DOHH2 (cell line): ENCODE data around the gene TTC7B.

Experiments
- EZH2phosphoT487 ChIP-seq: fragments of 200-600 bp; sonication (generic); IDR thresholded peaks from 2 replicates; pipeline ENCODE4 v1.6.1; 2017; ENCODE audit warnings: borderline replicate concordance, mild to moderate bottlenecking, antibody characterized with exemption, low read length, moderate library complexity, mixed read lengths
- TF ChIP-seq, protein P1 (sequence below): fragments of 200-600 bp; sonication (generic); IDR thresholded peaks from one replicate; pipeline ENCODE4 v1.5.1; 2014; ENCODE audit warnings: antibody characterized with exemption, mild to moderate bottlenecking, low read depth, low read length; ENCODE audit not compliant: poor library complexity, severe bottlenecking

DNA sequence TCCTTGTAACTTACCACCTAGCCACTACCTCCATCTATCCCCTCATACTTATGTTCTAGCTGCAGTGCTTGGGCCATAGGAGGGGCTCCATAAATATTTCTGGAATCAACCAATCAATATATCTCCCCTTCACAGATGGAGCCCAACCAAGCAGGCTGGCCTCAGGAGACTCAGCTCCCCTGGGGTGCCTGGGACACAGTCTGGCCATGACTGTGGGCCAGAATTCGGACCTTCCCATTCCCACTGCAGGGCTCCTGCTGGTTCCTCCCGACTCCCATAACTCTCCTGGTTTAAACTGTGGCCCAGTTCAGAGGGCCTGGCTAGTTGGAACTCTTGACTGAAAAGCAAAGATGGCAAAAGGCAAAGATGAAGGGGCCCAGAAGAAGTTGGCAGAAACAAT is 13.0 kb downstream of the TTC7B start:
- TF ChIP-seq, protein P1, sequence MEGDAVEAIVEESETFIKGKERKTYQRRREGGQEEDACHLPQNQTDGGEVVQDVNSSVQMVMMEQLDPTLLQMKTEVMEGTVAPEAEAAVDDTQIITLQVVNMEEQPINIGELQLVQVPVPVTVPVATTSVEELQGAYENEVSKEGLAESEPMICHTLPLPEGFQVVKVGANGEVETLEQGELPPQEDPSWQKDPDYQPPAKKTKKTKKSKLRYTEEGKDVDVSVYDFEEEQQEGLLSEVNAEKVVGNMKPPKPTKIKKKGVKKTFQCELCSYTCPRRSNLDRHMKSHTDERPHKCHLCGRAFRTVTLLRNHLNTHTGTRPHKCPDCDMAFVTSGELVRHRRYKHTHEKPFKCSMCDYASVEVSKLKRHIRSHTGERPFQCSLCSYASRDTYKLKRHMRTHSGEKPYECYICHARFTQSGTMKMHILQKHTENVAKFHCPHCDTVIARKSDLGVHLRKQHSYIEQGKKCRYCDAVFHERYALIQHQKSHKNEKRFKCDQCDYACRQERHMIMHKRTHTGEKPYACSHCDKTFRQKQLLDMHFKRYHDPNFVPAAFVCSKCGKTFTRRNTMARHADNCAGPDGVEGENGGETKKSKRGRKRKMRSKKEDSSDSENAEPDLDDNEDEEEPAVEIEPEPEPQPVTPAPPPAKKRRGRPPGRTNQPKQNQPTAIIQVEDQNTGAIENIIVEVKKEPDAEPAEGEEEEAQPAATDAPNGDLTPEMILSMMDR = no peak
- TF ChIP-seq EZH2phosphoT487 = no peak
